PFSK-1 (cell line): ENCODE data around the gene PAPPA.

Experiments
- POLR2AphosphoS5 ChIP-seq: IDR thresholded peaks from 2 replicates; pipeline ENCODE4 v1.6.1; 2012; ENCODE audit warnings: low read depth, mild to moderate bottlenecking, control low read depth, low read length, moderate library complexity
- TF ChIP-seq, protein P1 (sequence below), 2 experiments: IDR thresholded peaks; 2 replicates each; pipeline versions ENCODE4 v1.6.1 to v1.8.0; 2011 to 2012; ENCODE audit warnings: low read depth in 2 of 2, low read length in 2 of 2, control low read depth in 1 of 2, inconsistent platforms in 1 of 2, mild to moderate bottlenecking in 1 of 2, moderate library complexity in 1 of 2; ENCODE audit not compliant: insufficient read depth in 1 of 2

- no peak for TF ChIP-seq POLR2AphosphoS5
- TF ChIP-seq, protein P1, sequence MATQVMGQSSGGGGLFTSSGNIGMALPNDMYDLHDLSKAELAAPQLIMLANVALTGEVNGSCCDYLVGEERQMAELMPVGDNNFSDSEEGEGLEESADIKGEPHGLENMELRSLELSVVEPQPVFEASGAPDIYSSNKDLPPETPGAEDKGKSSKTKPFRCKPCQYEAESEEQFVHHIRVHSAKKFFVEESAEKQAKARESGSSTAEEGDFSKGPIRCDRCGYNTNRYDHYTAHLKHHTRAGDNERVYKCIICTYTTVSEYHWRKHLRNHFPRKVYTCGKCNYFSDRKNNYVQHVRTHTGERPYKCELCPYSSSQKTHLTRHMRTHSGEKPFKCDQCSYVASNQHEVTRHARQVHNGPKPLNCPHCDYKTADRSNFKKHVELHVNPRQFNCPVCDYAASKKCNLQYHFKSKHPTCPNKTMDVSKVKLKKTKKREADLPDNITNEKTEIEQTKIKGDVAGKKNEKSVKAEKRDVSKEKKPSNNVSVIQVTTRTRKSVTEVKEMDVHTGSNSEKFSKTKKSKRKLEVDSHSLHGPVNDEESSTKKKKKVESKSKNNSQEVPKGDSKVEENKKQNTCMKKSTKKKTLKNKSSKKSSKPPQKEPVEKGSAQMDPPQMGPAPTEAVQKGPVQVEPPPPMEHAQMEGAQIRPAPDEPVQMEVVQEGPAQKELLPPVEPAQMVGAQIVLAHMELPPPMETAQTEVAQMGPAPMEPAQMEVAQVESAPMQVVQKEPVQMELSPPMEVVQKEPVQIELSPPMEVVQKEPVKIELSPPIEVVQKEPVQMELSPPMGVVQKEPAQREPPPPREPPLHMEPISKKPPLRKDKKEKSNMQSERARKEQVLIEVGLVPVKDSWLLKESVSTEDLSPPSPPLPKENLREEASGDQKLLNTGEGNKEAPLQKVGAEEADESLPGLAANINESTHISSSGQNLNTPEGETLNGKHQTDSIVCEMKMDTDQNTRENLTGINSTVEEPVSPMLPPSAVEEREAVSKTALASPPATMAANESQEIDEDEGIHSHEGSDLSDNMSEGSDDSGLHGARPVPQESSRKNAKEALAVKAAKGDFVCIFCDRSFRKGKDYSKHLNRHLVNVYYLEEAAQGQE (IDR thresholded peaks at IDR 0.05; ENCODE audit: insufficient read depth in 1 of 2, low read depth in 2 of 2, low read length in 2 of 2), result no peak
Measured at GRCh38 chr9:116394894-116395698, 241.5 kb downstream of the PAPPA start.
